Mucosa of stomach (tissue), 1 donor: ENCODE data around the gene OAF.

Source experiments
- H3K27me3 ChIP-seq: one replicate; pipeline ENCODE4 v1.7.0; 2013; ENCODE audit warnings: mild to moderate bottlenecking, low read length; ENCODE audit not compliant: control insufficient read depth, insufficient read depth
- H3K36me3 ChIP-seq: one replicate; pipeline ENCODE4 v1.7.0; 2013; ENCODE audit warnings: low read length; ENCODE audit not compliant: control insufficient read depth, insufficient read depth
- H3K4me1 ChIP-seq: one replicate; pipeline ENCODE4 v1.7.0; 2013; ENCODE audit warnings: mild to moderate bottlenecking, low read length; ENCODE audit not compliant: control insufficient read depth, insufficient read depth
- H3K4me3 ChIP-seq: one replicate; pipeline ENCODE4 v1.7.0; 2013; ENCODE audit warnings: low read length
- H3K9ac ChIP-seq: one replicate; pipeline ENCODE4 v1.7.0; 2013; ENCODE audit warnings: mild to moderate bottlenecking, low read length, moderate library complexity
- H3K9me3 ChIP-seq: one replicate; pipeline ENCODE4 v1.7.0; 2013; ENCODE audit warnings: mild to moderate bottlenecking, low read length, moderate library complexity; ENCODE audit not compliant: control insufficient read depth
- donor health status: Pancreatic carcinoma.

Gene OAF

DNA sequence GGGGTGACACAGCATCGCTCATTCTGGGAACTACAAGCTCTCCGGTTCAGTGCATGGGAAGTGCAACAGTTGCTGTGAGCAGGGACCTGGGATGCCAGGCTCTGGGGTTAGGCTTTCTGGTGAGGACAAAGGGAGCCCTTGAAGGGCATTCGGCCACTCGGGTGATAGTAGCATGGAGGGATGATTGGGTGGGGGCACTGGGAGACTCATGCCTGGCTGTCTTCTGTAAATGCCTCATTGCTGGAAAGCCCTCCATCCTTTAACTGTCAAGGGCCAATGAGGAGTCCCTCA lies 9.9 kb downstream of the OAF start:
- Histone ChIP-seq H3K9ac (no peak overlapping the region), H3K9me3 (no peaks in the 10 kb centered on the region), H3K27me3 (no peaks in the 10 kb centered on the region), H3K36me3 (no peaks in the 10 kb centered on the region), H3K4me3 (no peak overlapping the region), H3K4me1 (peaks cover 50% of the 10 kb centered on the region)

DNA sequence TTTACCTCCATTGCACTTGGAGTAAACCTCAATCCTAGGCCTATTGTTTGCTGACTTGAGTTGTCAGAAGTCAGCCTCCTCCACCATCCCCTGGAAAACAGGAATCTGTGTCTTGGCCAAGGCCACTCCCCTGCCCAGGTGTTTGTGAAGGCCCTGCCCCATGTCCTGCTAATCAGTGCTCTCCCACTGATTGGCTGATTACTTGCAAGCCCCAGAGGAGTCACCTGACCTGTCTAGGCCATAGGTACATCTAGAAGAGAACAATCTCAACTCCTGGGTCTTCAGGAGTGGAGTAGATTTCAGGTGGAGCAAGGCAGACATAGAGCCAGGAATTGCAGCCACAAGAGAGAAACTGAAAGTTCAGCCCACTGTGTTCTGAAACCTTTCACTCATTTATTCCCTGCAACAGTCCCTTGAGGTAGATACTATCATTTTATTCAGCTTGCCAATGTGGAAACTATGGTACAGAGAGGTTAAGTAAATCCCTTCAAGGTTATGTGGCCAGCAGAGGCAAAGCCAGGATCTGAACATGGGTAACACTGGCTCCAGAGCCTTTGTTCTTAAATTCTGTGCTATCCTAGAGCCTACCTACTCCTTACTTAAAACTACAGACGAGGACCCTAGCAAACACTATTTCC lies 10.4 kb downstream of the OAF start:
- no peaks in the 10 kb centered on the region for H3K9me3 ChIP-seq
- peak overlapping the region; percentile 3 for H3K9ac ChIP-seq
- no peaks in the 10 kb centered on the region for H3K27me3 ChIP-seq
- H3K4me1 ChIP-seq: peaks cover 47% of the 10 kb centered on the region
- H3K4me3 ChIP-seq: no peak overlapping the region
- H3K36me3 ChIP-seq: no peaks in the 10 kb centered on the region

DNA sequence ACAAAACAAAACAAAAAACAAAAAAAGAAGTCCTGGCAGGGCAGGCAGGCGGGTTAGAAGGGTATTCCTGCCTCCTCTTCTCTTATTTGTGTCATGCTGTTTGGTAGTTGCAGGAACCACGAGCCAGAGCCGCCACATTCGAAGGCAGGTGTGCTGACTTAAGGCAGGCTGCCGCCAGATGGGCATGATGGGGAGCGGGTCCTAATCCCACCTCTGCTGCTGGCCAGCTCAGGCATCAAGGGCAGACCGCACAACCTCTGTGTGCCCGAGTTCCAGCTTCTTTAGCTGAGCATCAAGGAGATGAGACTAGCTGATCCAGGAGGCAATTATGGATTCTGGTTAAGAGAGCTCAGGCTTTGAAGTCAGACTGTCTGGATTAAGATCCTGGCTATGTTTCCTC lies 12.1 kb downstream of the OAF start:
- Histone ChIP-seq H3K9ac (no peak overlapping the region), H3K4me3 (no peak overlapping the region), H3K27me3 (no peaks in the 10 kb centered on the region), H3K36me3 (no peaks in the 10 kb centered on the region), H3K4me1 (peaks cover 42% of the 10 kb centered on the region), H3K9me3 (no peaks in the 10 kb centered on the region)

DNA sequence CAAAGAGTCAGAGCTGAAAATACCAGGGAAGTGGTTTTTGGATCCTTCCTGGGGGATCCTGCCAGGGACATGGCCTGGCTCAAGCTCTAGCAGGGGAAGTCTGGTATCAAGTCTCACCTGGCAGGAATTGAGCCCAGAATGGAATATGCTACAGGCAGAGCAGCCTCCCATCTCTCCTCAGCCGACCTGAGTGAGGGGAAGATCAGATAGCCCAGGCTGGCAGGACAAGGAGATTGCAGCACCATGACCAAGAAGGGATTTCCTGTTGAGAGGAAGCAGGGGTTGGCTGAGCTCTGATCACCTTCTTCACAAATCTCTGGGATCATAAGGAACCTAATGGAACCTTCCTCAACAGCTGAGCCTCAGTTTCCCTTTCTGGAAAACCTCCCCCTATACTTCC lies 13.0 kb downstream of the OAF start:
- no peaks in the 10 kb centered on the region for H3K9me3 ChIP-seq
- no peak overlapping the region for H3K4me3 ChIP-seq
- H3K4me1 ChIP-seq: peaks cover 33% of the 10 kb centered on the region
- H3K36me3 ChIP-seq: no peaks in the 10 kb centered on the region
- H3K9ac ChIP-seq: no peak overlapping the region
- H3K27me3 ChIP-seq: no peaks in the 10 kb centered on the region

DNA sequence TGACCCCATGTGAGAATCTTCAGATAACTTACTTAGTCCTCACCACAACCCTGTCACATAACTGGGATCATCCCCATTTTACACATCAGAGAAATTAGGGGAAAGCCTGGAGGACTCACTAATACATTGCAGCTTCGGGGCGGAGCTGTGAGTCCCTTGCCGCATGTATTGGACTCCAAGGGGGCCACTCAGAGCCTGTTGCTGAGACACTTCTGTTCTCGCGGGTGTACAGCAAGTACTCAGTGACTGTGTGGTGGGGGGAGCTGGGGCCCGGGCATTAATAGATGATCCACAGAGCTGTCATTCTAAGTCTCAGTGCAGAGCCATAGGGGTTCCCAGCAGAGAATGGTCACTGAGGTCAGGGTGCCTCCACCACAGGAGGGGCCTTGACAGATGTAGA lies 13.5 kb downstream of the OAF start:
- H3K9ac ChIP-seq: no peak overlapping the region
- H3K4me1 ChIP-seq: peaks cover 31% of the 10 kb centered on the region
- no peaks in the 10 kb centered on the region for H3K36me3 ChIP-seq
- no peaks in the 10 kb centered on the region for H3K9me3 ChIP-seq
- no peak overlapping the region for H3K4me3 ChIP-seq
- H3K27me3 ChIP-seq: no peaks in the 10 kb centered on the region

DNA sequence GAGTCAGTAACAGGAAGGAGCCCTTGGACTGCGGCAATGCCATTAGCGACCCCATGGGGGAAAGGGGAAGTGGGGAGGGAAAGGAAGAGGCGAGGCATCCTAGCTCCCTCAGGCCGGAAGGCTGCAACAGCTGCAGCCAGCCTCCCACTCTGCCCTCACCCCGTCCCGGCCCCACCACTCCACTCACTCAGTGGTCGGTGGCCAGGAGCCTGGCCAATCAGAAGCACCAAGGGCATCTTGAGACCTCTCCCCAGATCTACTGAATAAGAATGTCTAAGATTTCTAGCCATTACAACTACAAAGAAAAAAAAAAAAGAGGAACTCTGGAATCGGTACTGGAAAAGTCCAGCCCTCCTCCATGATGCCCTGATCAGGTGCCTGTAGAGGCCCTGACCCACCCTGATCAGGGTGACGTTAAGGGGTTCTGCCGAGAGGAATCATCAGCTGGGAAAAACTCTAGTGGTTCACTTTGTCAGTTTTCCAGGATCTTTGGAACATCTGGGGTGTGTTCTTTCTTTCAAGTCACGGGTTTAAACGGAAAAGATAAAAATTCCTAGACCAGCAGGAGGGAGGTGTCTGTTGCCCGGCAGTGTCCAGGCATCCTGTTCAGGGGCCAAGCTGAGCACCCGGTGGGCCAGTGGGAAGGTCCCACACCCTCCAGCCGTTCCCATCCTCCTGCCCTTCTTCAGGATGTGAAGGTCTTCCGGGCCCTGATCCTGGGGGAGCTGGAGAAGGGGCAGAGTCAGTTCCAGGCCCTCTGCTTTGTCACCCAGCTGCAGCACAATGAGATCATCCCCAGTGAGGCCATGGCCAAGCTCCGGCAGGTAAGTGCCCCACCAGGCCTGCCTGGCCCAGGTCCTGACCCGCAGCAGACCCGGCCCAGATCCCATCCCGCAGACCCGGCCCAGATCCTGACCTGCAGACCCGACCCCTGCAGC lies 14.4 kb downstream of the OAF start:
- no peak overlapping the region for H3K9ac ChIP-seq
- H3K36me3 ChIP-seq: no peaks in the 10 kb centered on the region
- H3K27me3 ChIP-seq: no peaks in the 10 kb centered on the region
- H3K9me3 ChIP-seq: no peaks in the 10 kb centered on the region
- H3K4me1 ChIP-seq: peaks cover 22% of the 10 kb centered on the region
- H3K4me3 ChIP-seq: no peak overlapping the region

DNA sequence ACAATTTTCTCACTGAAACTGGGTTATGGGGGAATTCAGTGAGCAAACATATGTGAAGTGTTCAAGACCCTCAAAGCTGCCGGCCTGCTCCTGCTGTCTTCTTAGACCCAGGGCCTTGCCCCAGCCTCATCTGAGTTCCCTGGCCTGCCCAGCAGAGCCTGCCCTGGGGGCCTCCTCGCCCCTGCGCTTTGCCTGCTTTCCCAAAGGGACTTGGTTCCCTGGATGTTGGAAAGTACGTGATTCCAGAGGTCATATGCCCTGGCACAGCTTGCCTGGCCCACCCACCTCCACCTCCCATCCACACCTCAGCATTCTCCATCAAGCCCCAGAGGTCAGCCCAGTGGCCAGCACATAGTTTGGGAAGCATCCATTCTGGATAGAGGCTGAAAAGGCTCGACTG lies 15.4 kb downstream of the OAF start:
- Histone ChIP-seq H3K36me3 (no peaks in the 10 kb centered on the region), H3K4me1 (peaks cover 12% of the 10 kb centered on the region), H3K9ac (no peak overlapping the region)

DNA sequence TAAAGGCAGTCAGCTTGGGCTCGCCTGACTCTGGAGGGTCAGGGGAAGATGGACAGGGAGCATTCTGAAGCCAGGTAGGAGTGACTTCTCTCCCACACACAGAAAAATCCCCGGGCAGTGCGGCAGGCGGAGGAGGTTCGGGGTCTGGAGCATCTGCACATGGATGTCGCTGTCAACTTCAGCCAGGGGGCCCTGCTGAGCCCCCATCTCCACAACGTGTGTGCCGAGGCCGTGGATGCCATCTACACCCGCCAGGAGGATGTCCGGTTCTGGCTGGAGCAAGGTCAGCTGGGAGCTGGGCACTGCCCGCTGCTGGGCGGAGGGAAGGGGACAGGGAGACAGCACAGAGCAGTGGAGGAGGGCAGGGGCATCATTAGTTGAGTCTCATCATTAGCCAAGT lies 15.9 kb downstream of the OAF start:
- Histone ChIP-seq H3K36me3 (no peaks in the 10 kb centered on the region), H3K9me3 (no peaks in the 10 kb centered on the region), H3K27me3 (no peaks in the 10 kb centered on the region), H3K4me3 (no peak overlapping the region), H3K9ac (no peak overlapping the region), H3K4me1 (peaks cover 7% of the 10 kb centered on the region)

More for the DNA sequence above, 15.4 kb downstream of the OAF start:
- Histone ChIP-seq H3K4me3 (no peak overlapping the region), H3K9me3 (no peaks in the 10 kb centered on the region), H3K27me3 (no peaks in the 10 kb centered on the region)

DNA sequence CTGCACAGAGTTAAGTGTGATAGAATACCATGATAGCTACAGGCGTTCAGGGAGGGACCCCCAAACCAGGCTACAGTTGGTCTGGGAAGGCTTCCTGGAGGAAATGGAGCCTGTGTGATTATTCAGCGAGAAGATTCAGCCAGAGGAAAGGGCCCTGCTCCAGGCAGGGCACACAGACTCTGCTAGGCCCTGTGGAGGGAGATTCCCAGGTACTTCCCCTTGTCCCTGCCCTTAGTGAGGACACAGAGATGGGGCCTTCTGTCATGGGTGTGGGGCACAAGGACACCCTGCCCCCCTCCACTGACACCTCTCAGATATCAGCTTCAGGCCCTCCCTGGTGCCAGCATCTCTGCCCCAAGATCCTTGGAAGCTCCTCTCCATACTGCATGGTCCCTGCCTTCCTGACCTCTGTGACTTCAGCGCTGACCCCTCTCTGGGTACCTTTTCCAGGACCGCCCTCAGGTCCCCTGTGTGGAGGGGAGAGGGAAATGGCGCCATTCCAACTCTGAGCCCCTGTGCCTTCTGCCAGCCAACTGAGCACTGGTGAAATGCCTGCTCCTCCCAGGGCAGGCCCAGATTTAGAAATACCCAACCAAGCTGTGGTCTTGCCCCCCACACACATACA lies 16.5 kb downstream of the OAF start:
- no peak overlapping the region for H3K4me3 ChIP-seq
- H3K9me3 ChIP-seq: no peaks in the 10 kb centered on the region
- H3K4me1 ChIP-seq: peaks cover 1% of the 10 kb centered on the region
- H3K27me3 ChIP-seq: no peaks in the 10 kb centered on the region
- H3K9ac ChIP-seq: no peak overlapping the region
- H3K36me3 ChIP-seq: no peaks in the 10 kb centered on the region

DNA sequence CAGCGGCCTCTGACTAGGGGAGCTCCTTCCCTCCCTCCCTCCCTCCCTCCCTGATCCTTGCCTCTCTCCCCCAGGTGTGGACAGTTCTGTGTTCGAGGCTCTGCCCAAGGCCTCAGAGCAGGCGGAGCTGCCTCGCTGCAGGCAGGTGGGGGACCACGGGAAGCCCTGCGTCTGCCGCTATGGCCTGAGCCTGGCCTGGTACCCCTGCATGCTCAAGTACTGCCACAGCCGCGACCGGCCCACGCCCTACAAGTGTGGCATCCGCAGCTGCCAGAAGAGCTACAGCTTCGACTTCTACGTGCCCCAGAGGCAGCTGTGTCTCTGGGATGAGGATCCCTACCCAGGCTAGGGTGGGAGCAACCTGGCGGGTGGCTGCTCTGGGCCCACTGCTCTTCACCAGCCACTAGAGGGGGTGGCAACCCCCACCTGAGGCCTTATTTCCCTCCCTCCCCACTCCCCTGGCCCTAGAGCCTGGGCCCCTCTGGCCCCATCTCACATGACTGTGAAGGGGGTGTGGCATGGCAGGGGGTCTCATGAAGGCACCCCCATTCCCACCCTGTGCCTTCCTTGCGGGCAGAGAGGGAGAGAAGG lies 18.1 kb downstream of the OAF start:
- H3K4me1 ChIP-seq: no peaks in the 10 kb centered on the region
- H3K36me3 ChIP-seq: no peaks in the 10 kb centered on the region
- no peaks in the 10 kb centered on the region for H3K9me3 ChIP-seq
- no peak overlapping the region for H3K4me3 ChIP-seq
- H3K27me3 ChIP-seq: peaks cover 8% of the 10 kb centered on the region
- no peak overlapping the region for H3K9ac ChIP-seq

DNA sequence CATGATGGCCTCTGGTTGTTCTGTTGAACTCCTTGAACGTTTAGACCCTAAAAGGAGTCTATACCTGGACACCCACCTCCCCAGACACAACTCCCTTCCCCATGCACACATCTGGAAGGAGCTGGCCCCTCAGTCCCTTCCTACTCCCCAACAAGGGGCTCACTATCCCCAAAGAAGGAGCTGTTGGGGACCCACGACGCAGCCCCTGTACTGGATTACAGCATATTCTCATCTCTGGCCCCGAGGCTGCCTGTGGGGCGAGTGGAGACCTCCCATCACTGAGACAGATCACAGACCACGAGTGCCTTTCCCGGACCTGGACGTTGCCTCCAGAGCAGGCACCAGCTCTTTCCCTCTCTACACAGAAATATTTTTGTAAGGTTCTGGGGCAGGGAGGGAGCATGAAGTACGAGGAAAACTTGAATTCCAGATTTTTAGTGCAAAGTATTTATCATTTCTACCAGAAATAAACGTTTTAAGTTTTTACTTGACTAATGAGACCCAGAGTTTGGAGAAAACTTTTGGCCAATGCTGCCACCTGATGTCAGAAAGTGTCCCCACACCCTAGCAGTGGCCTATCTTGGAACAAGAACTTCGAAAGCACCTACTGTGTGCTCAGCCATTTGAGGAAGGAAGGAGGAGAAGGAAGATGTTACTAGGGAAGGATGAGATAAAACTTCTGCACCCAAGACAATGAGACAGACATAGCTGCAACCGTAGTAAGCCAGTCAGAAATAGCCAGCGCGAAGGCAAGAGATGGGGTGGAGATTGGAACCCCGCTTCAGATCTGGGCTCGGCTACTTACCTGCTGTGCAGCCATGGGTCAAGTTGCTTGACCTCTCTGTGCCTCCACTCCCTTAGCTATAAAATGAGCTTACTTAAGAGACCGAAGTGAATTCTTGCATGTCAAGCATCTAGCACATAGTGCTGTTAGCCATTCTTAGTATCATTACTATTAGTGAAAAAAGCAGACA lies 18.9 kb downstream of the OAF start:
- Histone ChIP-seq H3K36me3 (no peaks in the 10 kb centered on the region), H3K9me3 (no peaks in the 10 kb centered on the region), H3K27me3 (peaks cover 13% of the 10 kb centered on the region), H3K4me3 (no peak overlapping the region), H3K4me1 (no peaks in the 10 kb centered on the region), H3K9ac (no peak overlapping the region)
